Osteoblast (primary cell): ENCODE measurements around the gene KDF1. TPM values are rescaled to one million over a fixed set of nuclear protein-coding genes. Genes with fewer than 3 reads are reported as not detected.

ENCODE experiments used
- DNase-seq: peaks from one replicate; pipeline ENCODE4 v3.0.0; 2011; ENCODE audit warnings: low spot score, mixed read lengths; ENCODE audit not compliant: insufficient read length; ENCODE audit errors: missing footprints
- H2AFZ ChIP-seq: 2 replicates; pipeline ENCODE4 v1.6.0; 2011; ENCODE audit warnings: mild to moderate bottlenecking, low read length
- H3K27ac ChIP-seq: 2 replicates; pipeline ENCODE4 v1.5.1; 2011; ENCODE audit warnings: mild to moderate bottlenecking, low read depth, low read length, moderate library complexity
- H3K27me3 ChIP-seq: 2 replicates; pipeline ENCODE4 v1.6.0; 2012; ENCODE audit warnings: mild to moderate bottlenecking, control low read depth, inconsistent platforms, low read length, moderate library complexity; ENCODE audit not compliant: insufficient read depth
- H3K36me3 ChIP-seq: 2 replicates; pipeline ENCODE4 v1.5.1; 2011; ENCODE audit warnings: mild to moderate bottlenecking, low read length, control low read depth, moderate library complexity; ENCODE audit not compliant: insufficient read depth
- H3K4me1 ChIP-seq: 2 replicates; pipeline ENCODE4 v1.5.1; 2011; ENCODE audit warnings: mild to moderate bottlenecking, low read length, control low read depth, moderate library complexity; ENCODE audit not compliant: insufficient read depth
- H3K4me2 ChIP-seq: 2 replicates; pipeline ENCODE4 v1.6.0; 2011; ENCODE audit warnings: mild to moderate bottlenecking, low read length; ENCODE audit not compliant: insufficient read depth
- H3K4me3 ChIP-seq: fragments of 200-600 bp; sonication (generic); 3 replicates; pipeline ENCODE4 v1.5.1; 2012; ENCODE audit warnings: mild to moderate bottlenecking, low read length, inconsistent platforms; ENCODE audit not compliant: insufficient read depth
- H3K79me2 ChIP-seq: 2 replicates; pipeline ENCODE4 v1.6.0; 2012; ENCODE audit warnings: mild to moderate bottlenecking, low read length, control low read depth, inconsistent platforms; ENCODE audit not compliant: insufficient read depth
- H3K9me3 ChIP-seq: 2 replicates; pipeline ENCODE4 v1.5.1; 2011; ENCODE audit warnings: low read depth, low read length, control low read depth
- H4K20me1 ChIP-seq: 2 replicates; pipeline ENCODE4 v1.6.0; 2012; ENCODE audit warnings: mild to moderate bottlenecking, low read length, control low read depth; ENCODE audit not compliant: insufficient read depth
- total RNA-seq: library from RNA; depleted of rRNA; stranded (reverse); fragments of >200 nt; gene quantifications from 2 replicates; pipeline ENCODE4 v1.2.3, GENCODE V29; 2012
- TF ChIP-seq, protein P1 (sequence below): IDR thresholded peaks from 2 replicates; pipeline ENCODE4 v1.5.1; 2011; ENCODE audit warnings: mild to moderate bottlenecking, low read depth, low read length, moderate library complexity; ENCODE audit errors: extremely low read depth

The KDF1 gene
- total RNA-seq, 1 donor = not detected

DNA sequence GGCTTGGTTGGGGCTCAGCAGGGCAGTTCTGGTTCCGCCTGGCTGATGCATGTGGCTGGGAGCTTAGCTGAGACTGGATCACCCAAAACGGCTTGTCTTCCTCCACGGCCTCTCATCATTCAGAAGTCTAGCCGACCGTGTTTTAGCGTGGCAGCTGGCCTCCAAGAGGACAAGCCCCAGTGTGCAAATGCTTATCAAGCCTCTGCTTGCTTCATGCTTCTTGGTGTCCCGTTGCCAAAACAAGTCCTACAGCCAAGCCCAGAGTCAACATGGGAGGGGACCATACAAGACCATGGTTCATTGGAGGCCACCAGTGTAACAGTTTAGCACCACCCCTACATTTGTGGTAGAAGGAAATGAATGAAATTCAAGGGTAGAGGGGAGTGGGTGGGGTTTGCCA lies 10.5 kb upstream of the KDF1 start:
- Histone ChIP-seq H3K4me1 (no peaks in the 10 kb centered on the region), H3K9me3 (no peaks in the 10 kb centered on the region), H3K4me3 (no peak overlapping the region), H2AFZ (no peak overlapping the region), H4K20me1 (no peaks in the 10 kb centered on the region), H3K79me2 (no peaks in the 10 kb centered on the region), H3K36me3 (no peaks in the 10 kb centered on the region), H3K27ac (no peak overlapping the region), H3K27me3 (peaks cover 25% of the 10 kb centered on the region), H3K4me2 (no peak overlapping the region)
- TF ChIP-seq, protein P1, sequence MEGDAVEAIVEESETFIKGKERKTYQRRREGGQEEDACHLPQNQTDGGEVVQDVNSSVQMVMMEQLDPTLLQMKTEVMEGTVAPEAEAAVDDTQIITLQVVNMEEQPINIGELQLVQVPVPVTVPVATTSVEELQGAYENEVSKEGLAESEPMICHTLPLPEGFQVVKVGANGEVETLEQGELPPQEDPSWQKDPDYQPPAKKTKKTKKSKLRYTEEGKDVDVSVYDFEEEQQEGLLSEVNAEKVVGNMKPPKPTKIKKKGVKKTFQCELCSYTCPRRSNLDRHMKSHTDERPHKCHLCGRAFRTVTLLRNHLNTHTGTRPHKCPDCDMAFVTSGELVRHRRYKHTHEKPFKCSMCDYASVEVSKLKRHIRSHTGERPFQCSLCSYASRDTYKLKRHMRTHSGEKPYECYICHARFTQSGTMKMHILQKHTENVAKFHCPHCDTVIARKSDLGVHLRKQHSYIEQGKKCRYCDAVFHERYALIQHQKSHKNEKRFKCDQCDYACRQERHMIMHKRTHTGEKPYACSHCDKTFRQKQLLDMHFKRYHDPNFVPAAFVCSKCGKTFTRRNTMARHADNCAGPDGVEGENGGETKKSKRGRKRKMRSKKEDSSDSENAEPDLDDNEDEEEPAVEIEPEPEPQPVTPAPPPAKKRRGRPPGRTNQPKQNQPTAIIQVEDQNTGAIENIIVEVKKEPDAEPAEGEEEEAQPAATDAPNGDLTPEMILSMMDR = no peak
- DNase-seq = no peak

DNA sequence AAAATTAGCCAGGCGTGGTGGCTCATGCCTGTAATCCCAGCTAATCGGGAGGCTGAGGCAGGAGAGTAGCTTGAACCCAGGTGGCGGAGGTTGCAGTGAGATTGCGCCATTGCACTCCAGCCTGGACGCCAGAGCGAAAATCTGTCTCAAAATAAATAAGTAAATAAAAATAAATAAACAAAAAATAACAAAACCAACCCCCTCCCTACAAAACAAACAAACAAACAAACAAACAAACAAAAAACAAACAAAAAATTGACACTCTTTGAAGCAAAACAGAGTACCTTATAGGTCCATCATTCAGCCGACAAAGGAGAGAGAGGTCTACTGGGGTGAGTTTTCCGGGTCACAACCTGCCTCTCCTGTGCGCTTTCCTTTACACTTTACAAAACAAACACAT lies 5.4 kb upstream of the KDF1 start:
- H3K36me3 ChIP-seq = no peaks in the 10 kb centered on the region
- no peaks in the 10 kb centered on the region for H3K79me2 ChIP-seq
- H3K4me2 ChIP-seq = no peak overlapping the region
- no peak overlapping the region for H2AFZ ChIP-seq
- TF ChIP-seq, protein P1 = no peak
- peaks cover 4% of the 10 kb centered on the region for H3K4me1 ChIP-seq
- no peaks in the 10 kb centered on the region for H3K9me3 ChIP-seq
- no peak overlapping the region for H3K27ac ChIP-seq
- H3K27me3 ChIP-seq = peaks cover 35% of the 10 kb centered on the region
- no peak overlapping the region for H3K4me3 ChIP-seq
- no peak for DNase-seq
- H4K20me1 ChIP-seq = no peaks in the 10 kb centered on the region

DNA sequence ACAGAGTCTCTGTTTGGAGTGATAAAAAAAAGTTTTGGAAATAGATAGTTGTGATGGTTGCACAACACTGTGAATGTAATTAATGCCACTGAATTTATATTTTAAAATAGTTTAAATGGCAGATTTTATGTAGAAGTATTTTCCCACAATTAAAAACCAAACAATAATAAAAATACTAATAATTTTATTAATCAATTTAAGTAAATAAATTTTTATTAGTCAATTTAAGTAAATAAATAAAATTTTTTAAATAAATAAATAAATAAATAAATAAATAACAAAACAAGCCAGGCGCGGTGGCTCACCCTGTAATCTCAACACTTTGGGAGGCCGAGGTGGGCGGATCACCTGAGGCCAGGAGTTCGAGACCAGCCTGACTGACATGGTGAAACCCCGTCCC lies 4.9 kb upstream of the KDF1 start:
- Histone ChIP-seq H4K20me1 (no peaks in the 10 kb centered on the region), H3K79me2 (no peaks in the 10 kb centered on the region), H3K4me2 (no peak overlapping the region), H3K9me3 (no peaks in the 10 kb centered on the region), H3K27me3 (peaks cover 39% of the 10 kb centered on the region), H3K27ac (no peak overlapping the region), H3K4me3 (no peak overlapping the region), H2AFZ (no peak overlapping the region), H3K4me1 (peaks cover 4% of the 10 kb centered on the region), H3K36me3 (no peaks in the 10 kb centered on the region)
- no peak for DNase-seq
- TF ChIP-seq, protein P1 = no peak

DNA sequence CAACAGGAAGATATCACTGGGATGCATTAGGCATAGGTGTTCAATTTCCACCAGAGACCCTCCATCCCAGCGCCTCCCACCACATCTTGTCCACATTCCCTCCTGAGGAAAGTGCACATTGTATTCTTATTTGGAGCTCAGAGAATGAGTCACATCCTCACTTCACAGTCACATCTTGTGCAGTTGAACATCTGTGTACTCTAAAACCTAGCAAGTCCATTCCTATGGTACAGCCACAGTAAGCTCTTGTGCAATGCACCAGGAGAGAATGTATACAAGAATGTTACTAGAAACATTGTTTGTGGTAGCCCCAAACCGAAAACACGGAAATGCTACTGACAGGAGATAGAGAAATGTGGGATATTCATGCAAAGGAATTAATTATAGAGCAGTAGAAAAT lies 1.6 kb upstream of the KDF1 start:
- peaks cover 4% of the 10 kb centered on the region for H3K4me1 ChIP-seq
- no peaks in the 10 kb centered on the region for H4K20me1 ChIP-seq
- no peaks in the 10 kb centered on the region for H3K79me2 ChIP-seq
- no peak overlapping the region for H2AFZ ChIP-seq
- H3K9me3 ChIP-seq = no peaks in the 10 kb centered on the region
- no peak overlapping the region for H3K4me2 ChIP-seq
- H3K4me3 ChIP-seq = no peak overlapping the region
- no peaks in the 10 kb centered on the region for H3K36me3 ChIP-seq
- H3K27me3 ChIP-seq = peaks cover 51% of the 10 kb centered on the region
- DNase-seq = peak; percentile 89
- TF ChIP-seq, protein P1 = no peak
- no peak overlapping the region for H3K27ac ChIP-seq
